SK-N-SH treated with all-trans-retinoic acid at 6 μM for 48 hours (cell line): ENCODE results near the gene GRIK5.

ENCODE experiments used
- ATAC-seq: fragments of 200-7000 bp; cut with Tn5 transposase; 3 replicates; pipeline ENCODE4 v1.9.1; 2020; ENCODE audit warnings: mild to moderate bottlenecking, moderate library complexity
- ARNTL ChIP-seq: fragments of 450-650 bp; formaldehyde crosslinking; IDR thresholded peaks from 2 replicates; pipeline ENCODE4 v1.5.0; 2020; ENCODE audit warnings: low read depth, mild to moderate bottlenecking, moderate library complexity, borderline replicate concordance
- BACH2 ChIP-seq: fragments of 250-450 bp; sonication (Bioruptor Pico); IDR thresholded peaks from 2 replicates; pipeline ENCODE4 v1.9.0; 2021; ENCODE audit warnings: mild to moderate bottlenecking, borderline replicate concordance
- CSDC2 ChIP-seq: fragments of 250-450 bp; sonication (Bioruptor Pico); IDR thresholded peaks from 2 replicates; pipeline ENCODE4 v1.5.0; 2020; ENCODE audit warnings: mild to moderate bottlenecking, moderate library complexity
- ESRRG ChIP-seq: fragments of 250-450 bp; sonication (Bioruptor Pico); IDR thresholded peaks from 2 replicates; pipeline ENCODE4 v1.6.1; 2021; ENCODE audit warnings: mild to moderate bottlenecking
- GLIS3 ChIP-seq: fragments of 250-450 bp; sonication (Bioruptor Pico); IDR thresholded peaks from 2 replicates; pipeline ENCODE4 v1.5.0; 2020; ENCODE audit warnings: mild to moderate bottlenecking, moderate library complexity
- PPARA ChIP-seq: fragments of 250-450 bp; sonication (Bioruptor Pico); IDR thresholded peaks from 2 replicates; pipeline ENCODE4 v1.5.0; 2020; ENCODE audit warnings: mild to moderate bottlenecking, borderline replicate concordance
- RARB ChIP-seq: fragments of 250-450 bp; sonication (Bioruptor Pico); IDR thresholded peaks from 2 replicates; pipeline ENCODE4 v1.8.0; 2021; ENCODE audit warnings: mild to moderate bottlenecking, moderate library complexity
- SNAI2 ChIP-seq: fragments of 250-450 bp; sonication (Bioruptor Pico); IDR thresholded peaks from 2 replicates; pipeline ENCODE4 v1.5.0; 2020; ENCODE audit warnings: mild to moderate bottlenecking, moderate library complexity
- TCF4 ChIP-seq: fragments of 250-450 bp; sonication (Bioruptor Pico); IDR thresholded peaks from 2 replicates; pipeline ENCODE4 v1.8.0; 2021; ENCODE audit warnings: mild to moderate bottlenecking, moderate library complexity, borderline replicate concordance
- TOX ChIP-seq: fragments of 250-450 bp; sonication (Bioruptor Pico); IDR thresholded peaks from 2 replicates; pipeline ENCODE4 v1.8.0; 2021; ENCODE audit warnings: mild to moderate bottlenecking, moderate library complexity, borderline replicate concordance
- ZC3H10 ChIP-seq: fragments of 250-450 bp; sonication (Bioruptor Pico); IDR thresholded peaks from 2 replicates; pipeline ENCODE4 v1.5.1; 2021; ENCODE audit warnings: mild to moderate bottlenecking, moderate library complexity
- ZFP3 ChIP-seq: fragments of 250-450 bp; sonication (Bioruptor Pico); IDR thresholded peaks from 2 replicates; pipeline ENCODE4 v1.5.0; 2020; ENCODE audit warnings: mild to moderate bottlenecking, moderate library complexity
- ZFP30 ChIP-seq: fragments of 450-650 bp; formaldehyde crosslinking; IDR thresholded peaks from 2 replicates; pipeline ENCODE4 v1.5.0; 2022; ENCODE audit warnings: mild to moderate bottlenecking, moderate library complexity
- ZNF565 ChIP-seq: fragments of 450-650 bp; formaldehyde crosslinking; conservative IDR thresholded peaks from 2 replicates; pipeline ENCODE4 v1.5.0; 2020; ENCODE audit warnings: low read depth, mild to moderate bottlenecking, moderate library complexity
- ZNF70 ChIP-seq: fragments of 450-650 bp; formaldehyde crosslinking; IDR thresholded peaks from 2 replicates; pipeline ENCODE4 v1.5.0; 2020; ENCODE audit warnings: mild to moderate bottlenecking, moderate library complexity
- TF ChIP-seq, protein P1 (sequence below): fragments of 250-450 bp; sonication (Bioruptor Pico); IDR thresholded peaks from 2 replicates; pipeline ENCODE4 v1.5.1; 2021; ENCODE audit warnings: mild to moderate bottlenecking, moderate library complexity
- TF ChIP-seq, protein P2 (sequence below): fragments of 250-450 bp; sonication (Bioruptor Pico); IDR thresholded peaks from 2 replicates; pipeline ENCODE4 v1.8.0; 2021; ENCODE audit warnings: low read depth, mild to moderate bottlenecking, moderate library complexity, borderline replicate concordance
- TF ChIP-seq, protein P3 (sequence below): fragments of 250-450 bp; sonication (Bioruptor Pico); IDR thresholded peaks from 2 replicates; pipeline ENCODE4 v1.5.1; 2020; ENCODE audit warnings: low read depth, mild to moderate bottlenecking, moderate library complexity
- TF ChIP-seq, protein P4 (sequence below): fragments of 250-450 bp; sonication (Bioruptor Pico); IDR thresholded peaks from 2 replicates; pipeline ENCODE4 v1.5.0; 2020; ENCODE audit warnings: mild to moderate bottlenecking, moderate library complexity

Gene GRIK5

DNA sequence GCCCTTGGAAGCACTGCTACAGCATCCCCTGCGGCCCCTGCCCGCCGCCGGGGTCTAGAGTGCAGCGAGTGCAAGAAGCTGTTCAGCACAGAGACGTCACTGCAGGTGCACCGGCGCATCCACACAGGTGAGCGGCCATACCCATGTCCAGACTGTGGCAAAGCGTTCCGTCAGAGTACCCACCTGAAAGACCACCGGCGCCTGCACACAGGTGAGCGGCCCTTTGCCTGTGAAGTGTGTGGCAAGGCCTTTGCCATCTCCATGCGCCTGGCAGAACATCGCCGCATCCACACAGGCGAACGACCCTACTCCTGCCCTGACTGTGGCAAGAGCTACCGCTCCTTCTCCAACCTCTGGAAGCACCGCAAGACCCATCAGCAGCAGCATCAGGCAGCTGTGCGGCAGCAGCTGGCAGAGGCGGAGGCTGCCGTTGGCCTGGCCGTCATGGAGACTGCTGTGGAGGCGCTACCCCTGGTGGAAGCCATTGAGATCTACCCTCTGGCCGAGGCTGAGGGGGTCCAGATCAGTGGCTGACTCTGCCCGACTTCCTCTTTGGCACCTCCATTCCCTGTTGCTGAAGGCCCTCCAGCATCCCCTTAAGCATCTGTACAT is 10.9 kb upstream of the GRIK5 start:
- ATAC-seq = no peak
- no peak for TF ChIP-seq ZC3H10 (CRISPR knock-in tag)

DNA sequence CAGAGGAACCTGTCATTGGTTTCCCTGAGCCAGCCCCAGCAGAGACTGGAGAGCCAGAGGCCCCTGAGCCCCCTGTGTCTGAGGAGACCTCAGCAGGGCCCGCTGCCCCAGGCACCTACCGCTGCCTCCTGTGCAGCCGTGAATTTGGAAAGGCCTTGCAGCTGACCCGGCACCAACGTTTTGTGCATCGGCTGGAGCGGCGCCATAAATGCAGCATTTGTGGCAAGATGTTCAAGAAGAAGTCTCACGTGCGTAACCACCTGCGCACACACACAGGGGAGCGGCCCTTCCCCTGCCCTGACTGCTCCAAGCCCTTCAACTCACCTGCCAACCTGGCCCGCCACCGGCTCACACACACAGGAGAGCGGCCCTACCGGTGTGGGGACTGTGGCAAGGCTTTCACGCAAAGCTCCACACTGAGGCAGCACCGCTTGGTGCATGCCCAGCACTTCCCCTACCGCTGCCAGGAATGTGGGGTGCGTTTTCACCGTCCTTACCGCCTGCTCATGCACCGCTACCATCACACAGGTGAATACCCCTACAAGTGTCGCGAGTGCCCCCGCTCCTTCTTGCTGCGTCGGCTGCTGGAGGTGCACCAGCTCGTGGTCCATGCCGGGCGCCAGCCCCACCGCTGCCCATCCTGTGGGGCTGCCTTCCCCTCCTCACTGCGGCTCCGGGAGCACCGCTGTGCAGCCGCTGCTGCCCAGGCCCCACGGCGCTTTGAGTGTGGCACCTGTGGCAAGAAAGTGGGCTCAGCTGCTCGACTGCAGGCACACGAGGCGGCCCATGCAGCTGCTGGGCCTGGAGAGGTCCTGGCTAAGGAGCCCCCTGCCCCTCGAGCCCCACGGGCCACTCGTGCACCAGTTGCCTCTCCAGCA is 10.1 kb upstream of the GRIK5 start:
- TF ChIP-seq GLIS3 (CRISPR knock-in tag) (no peak), ARNTL (CRISPR knock-in tag) (no peak), CSDC2 (CRISPR knock-in tag) (no peak), ZFP30 (CRISPR knock-in tag) (no peak), ZNF565 (no peak), BACH2 (CRISPR knock-in tag) (no peak), ZC3H10 (CRISPR knock-in tag) (no peak), ZFP3 (CRISPR knock-in tag) (no peak), SNAI2 (no peak), TOX (CRISPR knock-in tag) (no peak), TCF4 (no peak)
- TF ChIP-seq, protein P1, sequence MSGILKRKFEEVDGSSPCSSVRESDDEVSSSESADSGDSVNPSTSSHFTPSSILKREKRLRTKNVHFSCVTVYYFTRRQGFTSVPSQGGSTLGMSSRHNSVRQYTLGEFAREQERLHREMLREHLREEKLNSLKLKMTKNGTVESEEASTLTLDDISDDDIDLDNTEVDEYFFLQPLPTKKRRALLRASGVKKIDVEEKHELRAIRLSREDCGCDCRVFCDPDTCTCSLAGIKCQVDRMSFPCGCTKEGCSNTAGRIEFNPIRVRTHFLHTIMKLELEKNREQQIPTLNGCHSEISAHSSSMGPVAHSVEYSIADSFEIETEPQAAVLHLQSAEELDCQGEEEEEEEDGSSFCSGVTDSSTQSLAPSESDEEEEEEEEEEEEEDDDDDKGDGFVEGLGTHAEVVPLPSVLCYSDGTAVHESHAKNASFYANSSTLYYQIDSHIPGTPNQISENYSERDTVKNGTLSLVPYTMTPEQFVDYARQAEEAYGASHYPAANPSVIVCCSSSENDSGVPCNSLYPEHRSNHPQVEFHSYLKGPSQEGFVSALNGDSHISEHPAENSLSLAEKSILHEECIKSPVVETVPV (CRISPR knock-in tag) = no peak
- TF ChIP-seq, protein P2, sequence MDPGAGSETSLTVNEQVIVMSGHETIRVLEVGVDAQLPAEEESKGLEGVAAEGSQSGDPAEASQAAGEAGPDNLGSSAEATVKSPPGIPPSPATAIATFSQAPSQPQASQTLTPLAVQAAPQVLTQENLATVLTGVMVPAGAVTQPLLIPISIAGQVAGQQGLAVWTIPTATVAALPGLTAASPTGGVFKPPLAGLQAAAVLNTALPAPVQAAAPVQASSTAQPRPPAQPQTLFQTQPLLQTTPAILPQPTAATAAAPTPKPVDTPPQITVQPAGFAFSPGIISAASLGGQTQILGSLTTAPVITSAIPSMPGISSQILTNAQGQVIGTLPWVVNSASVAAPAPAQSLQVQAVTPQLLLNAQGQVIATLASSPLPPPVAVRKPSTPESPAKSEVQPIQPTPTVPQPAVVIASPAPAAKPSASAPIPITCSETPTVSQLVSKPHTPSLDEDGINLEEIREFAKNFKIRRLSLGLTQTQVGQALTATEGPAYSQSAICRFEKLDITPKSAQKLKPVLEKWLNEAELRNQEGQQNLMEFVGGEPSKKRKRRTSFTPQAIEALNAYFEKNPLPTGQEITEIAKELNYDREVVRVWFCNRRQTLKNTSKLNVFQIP = no peak
- TF ChIP-seq, all 23 proteins: peak for 0
- no peak for ATAC-seq

DNA sequence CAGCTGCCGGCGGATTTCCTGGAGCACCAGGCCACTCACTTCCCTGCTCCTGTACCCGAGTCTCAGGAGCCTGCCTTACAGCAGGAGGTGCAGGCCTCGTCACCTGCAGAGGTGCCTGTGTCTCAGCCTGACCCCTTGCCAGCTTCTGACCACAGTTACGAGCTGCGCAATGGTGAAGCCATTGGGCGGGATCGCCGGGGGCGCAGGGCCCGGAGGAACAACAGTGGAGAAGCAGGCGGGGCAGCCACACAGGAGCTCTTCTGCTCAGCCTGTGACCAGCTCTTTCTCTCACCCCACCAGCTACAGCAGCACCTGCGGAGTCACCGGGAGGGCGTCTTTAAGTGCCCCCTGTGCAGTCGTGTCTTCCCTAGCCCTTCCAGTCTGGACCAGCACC is 9.3 kb upstream of the GRIK5 start:
- TF ChIP-seq ESRRG = no peak
- TF ChIP-seq, protein P3, sequence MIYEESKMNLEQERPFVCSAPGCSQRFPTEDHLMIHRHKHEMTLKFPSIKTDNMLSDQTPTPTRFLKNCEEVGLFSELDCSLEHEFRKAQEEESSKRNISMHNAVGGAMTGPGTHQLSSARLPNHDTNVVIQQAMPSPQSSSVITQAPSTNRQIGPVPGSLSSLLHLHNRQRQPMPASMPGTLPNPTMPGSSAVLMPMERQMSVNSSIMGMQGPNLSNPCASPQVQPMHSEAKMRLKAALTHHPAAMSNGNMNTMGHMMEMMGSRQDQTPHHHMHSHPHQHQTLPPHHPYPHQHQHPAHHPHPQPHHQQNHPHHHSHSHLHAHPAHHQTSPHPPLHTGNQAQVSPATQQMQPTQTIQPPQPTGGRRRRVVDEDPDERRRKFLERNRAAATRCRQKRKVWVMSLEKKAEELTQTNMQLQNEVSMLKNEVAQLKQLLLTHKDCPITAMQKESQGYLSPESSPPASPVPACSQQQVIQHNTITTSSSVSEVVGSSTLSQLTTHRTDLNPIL (CRISPR knock-in tag) = no peak
- no peak for TF ChIP-seq ZNF70 (CRISPR knock-in tag)
- TF ChIP-seq ZC3H10 (CRISPR knock-in tag) = no peak
- TF ChIP-seq TOX (CRISPR knock-in tag) = no peak
- TF ChIP-seq PPARA (CRISPR knock-in tag) = no peak
- TF ChIP-seq, protein P4, sequence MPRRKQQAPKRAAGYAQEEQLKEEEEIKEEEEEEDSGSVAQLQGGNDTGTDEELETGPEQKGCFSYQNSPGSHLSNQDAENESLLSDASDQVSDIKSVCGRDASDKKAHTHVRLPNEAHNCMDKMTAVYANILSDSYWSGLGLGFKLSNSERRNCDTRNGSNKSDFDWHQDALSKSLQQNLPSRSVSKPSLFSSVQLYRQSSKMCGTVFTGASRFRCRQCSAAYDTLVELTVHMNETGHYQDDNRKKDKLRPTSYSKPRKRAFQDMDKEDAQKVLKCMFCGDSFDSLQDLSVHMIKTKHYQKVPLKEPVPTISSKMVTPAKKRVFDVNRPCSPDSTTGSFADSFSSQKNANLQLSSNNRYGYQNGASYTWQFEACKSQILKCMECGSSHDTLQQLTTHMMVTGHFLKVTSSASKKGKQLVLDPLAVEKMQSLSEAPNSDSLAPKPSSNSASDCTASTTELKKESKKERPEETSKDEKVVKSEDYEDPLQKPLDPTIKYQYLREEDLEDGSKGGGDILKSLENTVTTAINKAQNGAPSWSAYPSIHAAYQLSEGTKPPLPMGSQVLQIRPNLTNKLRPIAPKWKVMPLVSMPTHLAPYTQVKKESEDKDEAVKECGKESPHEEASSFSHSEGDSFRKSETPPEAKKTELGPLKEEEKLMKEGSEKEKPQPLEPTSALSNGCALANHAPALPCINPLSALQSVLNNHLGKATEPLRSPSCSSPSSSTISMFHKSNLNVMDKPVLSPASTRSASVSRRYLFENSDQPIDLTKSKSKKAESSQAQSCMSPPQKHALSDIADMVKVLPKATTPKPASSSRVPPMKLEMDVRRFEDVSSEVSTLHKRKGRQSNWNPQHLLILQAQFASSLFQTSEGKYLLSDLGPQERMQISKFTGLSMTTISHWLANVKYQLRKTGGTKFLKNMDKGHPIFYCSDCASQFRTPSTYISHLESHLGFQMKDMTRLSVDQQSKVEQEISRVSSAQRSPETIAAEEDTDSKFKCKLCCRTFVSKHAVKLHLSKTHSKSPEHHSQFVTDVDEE (CRISPR knock-in tag) = no peak
- TF ChIP-seq CSDC2 (CRISPR knock-in tag) = no peak
- TF ChIP-seq SNAI2 = no peak
- TF ChIP-seq BACH2 (CRISPR knock-in tag) = no peak
- TF ChIP-seq, protein P1 (CRISPR knock-in tag) = no peak
- no peak for TF ChIP-seq RARB
- TF ChIP-seq ZFP30 (CRISPR knock-in tag) = no peak
- ATAC-seq = no peak
